ENCODE data around the gene LIMS2.

DNA sequence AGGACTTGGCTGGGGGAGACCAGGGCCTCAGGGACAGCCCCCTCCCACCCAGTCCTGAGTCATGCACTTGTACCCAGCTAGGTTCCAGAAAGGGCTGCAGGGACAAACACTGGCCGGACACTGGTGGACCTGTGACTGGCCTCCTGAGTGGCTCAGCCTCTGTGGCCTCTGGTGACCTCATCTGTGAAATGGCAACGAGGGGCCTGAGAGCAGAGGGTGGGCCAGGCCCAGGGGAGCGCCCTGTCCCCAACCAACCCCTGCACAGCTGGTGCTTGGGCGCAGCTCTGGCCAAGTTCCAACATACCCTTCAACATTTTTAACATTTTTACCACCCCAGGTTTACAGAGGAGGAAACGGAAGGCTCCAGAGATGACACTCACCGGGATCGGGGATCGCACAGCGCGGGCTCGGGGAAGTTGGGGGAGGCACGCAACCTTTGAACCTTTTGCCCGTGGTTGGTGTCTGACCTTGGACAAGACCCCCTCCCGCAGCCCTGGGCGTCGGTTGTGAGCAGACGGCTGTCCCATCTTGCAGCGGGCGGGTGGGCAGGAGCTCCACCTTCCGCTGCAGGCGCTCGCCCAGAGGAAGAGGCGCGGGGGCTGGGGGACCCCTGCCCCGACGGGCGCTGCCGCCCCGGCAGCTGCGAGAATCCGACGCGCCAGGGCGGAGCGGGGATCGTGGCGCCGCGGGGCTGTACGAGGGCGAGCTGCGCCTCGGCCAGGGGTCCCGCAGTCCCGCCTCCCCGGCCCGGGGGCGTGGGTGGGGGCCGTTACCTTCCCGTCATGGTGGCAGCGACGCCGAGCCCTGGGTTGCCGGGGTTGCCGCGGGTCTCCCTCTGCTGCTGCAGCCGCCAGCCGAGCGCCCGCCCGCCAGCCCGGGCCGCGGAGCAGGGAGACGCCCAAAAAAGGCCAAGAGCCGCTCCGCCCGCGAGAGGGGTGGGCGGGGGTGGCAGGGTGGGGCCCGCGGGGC, 805 bp downstream of the LIMS2 start:
- TF ChIP-seq, protein P1, sequence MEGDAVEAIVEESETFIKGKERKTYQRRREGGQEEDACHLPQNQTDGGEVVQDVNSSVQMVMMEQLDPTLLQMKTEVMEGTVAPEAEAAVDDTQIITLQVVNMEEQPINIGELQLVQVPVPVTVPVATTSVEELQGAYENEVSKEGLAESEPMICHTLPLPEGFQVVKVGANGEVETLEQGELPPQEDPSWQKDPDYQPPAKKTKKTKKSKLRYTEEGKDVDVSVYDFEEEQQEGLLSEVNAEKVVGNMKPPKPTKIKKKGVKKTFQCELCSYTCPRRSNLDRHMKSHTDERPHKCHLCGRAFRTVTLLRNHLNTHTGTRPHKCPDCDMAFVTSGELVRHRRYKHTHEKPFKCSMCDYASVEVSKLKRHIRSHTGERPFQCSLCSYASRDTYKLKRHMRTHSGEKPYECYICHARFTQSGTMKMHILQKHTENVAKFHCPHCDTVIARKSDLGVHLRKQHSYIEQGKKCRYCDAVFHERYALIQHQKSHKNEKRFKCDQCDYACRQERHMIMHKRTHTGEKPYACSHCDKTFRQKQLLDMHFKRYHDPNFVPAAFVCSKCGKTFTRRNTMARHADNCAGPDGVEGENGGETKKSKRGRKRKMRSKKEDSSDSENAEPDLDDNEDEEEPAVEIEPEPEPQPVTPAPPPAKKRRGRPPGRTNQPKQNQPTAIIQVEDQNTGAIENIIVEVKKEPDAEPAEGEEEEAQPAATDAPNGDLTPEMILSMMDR (conservative IDR thresholded peaks at IDR 0.05; ENCODE audit: low read depth in 2 of 2): no peak
- TF ChIP-seq ZNF114 (CRISPR knock-in tag; IDR thresholded peaks at IDR 0.05) (no peak), EZH2phosphoT487 (IDR thresholded peaks at IDR 0.05; ENCODE audit: unreplicated experiment) (no peak), EZH2 (IDR thresholded peaks at IDR 0.05; ENCODE audit: low read depth, unreplicated experiment) (peak; percentile 48), CREB1 (CRISPR knock-in tag; IDR thresholded peaks at IDR 0.05; ENCODE audit: low read depth) (0 out of 2 replicates have a peak, but pooled peaks have one; percentile 16), POLR2AphosphoS5 (IDR thresholded peaks at IDR 0.05; ENCODE audit: low read depth) (no peak), JUNB (IDR thresholded peaks at IDR 0.05; ENCODE audit: unreplicated experiment) (no peak), STAT1 (IDR thresholded peaks at IDR 0.05; ENCODE audit: unreplicated experiment) (no peak), NANOG (IDR thresholded peaks at IDR 0.05; ENCODE audit: borderline replicate concordance) (no peak), ZNF331 (CRISPR knock-in tag; IDR thresholded peaks at IDR 0.05; ENCODE audit: low read depth) (no peak)
- TF ChIP-seq, protein P2, sequence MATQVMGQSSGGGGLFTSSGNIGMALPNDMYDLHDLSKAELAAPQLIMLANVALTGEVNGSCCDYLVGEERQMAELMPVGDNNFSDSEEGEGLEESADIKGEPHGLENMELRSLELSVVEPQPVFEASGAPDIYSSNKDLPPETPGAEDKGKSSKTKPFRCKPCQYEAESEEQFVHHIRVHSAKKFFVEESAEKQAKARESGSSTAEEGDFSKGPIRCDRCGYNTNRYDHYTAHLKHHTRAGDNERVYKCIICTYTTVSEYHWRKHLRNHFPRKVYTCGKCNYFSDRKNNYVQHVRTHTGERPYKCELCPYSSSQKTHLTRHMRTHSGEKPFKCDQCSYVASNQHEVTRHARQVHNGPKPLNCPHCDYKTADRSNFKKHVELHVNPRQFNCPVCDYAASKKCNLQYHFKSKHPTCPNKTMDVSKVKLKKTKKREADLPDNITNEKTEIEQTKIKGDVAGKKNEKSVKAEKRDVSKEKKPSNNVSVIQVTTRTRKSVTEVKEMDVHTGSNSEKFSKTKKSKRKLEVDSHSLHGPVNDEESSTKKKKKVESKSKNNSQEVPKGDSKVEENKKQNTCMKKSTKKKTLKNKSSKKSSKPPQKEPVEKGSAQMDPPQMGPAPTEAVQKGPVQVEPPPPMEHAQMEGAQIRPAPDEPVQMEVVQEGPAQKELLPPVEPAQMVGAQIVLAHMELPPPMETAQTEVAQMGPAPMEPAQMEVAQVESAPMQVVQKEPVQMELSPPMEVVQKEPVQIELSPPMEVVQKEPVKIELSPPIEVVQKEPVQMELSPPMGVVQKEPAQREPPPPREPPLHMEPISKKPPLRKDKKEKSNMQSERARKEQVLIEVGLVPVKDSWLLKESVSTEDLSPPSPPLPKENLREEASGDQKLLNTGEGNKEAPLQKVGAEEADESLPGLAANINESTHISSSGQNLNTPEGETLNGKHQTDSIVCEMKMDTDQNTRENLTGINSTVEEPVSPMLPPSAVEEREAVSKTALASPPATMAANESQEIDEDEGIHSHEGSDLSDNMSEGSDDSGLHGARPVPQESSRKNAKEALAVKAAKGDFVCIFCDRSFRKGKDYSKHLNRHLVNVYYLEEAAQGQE (IDR thresholded peaks at IDR 0.05; ENCODE audit: unreplicated experiment): no peak
- TF ChIP-seq, protein P3, sequence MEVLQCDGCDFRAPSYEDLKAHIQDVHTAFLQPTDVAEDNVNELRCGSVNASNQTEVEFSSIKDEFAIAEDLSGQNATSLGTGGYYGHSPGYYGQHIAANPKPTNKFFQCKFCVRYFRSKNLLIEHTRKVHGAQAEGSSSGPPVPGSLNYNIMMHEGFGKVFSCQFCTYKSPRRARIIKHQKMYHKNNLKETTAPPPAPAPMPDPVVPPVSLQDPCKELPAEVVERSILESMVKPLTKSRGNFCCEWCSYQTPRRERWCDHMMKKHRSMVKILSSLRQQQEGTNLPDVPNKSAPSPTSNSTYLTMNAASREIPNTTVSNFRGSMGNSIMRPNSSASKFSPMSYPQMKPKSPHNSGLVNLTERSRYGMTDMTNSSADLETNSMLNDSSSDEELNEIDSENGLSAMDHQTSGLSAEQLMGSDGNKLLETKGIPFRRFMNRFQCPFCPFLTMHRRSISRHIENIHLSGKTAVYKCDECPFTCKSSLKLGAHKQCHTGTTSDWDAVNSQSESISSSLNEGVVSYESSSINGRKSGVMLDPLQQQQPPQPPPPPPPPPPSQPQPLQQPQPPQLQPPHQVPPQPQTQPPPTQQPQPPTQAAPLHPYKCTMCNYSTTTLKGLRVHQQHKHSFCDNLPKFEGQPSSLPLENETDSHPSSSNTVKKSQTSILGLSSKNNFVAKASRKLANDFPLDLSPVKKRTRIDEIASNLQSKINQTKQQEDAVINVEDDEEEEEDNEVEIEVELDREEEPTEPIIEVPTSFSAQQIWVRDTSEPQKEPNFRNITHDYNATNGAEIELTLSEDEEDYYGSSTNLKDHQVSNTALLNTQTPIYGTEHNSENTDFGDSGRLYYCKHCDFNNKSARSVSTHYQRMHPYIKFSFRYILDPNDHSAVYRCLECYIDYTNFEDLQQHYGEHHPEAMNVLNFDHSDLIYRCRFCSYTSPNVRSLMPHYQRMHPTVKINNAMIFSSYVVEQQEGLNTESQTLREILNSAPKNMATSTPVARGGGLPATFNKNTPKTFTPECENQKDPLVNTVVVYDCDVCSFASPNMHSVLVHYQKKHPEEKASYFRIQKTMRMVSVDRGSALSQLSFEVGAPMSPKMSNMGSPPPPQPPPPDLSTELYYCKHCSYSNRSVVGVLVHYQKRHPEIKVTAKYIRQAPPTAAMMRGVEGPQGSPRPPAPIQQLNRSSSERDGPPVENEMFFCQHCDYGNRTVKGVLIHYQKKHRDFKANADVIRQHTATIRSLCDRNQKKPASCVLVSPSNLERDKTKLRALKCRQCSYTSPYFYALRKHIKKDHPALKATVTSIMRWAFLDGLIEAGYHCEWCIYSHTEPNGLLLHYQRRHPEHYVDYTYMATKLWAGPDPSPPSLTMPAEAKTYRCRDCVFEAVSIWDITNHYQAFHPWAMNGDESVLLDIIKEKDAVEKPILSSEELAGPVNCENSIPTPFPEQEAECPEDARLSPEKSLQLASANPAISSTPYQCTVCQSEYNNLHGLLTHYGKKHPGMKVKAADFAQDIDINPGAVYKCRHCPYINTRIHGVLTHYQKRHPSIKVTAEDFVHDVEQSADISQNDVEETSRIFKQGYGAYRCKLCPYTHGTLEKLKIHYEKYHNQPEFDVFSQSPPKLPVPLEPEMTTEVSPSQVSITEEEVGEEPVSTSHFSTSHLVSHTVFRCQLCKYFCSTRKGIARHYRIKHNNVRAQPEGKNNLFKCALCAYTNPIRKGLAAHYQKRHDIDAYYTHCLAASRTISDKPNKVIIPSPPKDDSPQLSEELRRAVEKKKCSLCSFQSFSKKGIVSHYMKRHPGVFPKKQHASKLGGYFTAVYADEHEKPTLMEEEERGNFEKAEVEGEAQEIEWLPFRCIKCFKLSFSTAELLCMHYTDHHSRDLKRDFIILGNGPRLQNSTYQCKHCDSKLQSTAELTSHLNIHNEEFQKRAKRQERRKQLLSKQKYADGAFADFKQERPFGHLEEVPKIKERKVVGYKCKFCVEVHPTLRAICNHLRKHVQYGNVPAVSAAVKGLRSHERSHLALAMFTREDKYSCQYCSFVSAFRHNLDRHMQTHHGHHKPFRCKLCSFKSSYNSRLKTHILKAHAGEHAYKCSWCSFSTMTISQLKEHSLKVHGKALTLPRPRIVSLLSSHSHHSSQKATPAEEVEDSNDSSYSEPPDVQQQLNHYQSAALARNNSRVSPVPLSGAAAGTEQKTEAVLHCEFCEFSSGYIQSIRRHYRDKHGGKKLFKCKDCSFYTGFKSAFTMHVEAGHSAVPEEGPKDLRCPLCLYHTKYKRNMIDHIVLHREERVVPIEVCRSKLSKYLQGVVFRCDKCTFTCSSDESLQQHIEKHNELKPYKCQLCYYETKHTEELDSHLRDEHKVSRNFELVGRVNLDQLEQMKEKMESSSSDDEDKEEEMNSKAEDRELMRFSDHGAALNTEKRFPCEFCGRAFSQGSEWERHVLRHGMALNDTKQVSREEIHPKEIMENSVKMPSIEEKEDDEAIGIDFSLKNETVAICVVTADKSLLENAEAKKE (CRISPR knock-in tag; IDR thresholded peaks at IDR 0.05): no peak
- TF ChIP-seq, protein P4, sequence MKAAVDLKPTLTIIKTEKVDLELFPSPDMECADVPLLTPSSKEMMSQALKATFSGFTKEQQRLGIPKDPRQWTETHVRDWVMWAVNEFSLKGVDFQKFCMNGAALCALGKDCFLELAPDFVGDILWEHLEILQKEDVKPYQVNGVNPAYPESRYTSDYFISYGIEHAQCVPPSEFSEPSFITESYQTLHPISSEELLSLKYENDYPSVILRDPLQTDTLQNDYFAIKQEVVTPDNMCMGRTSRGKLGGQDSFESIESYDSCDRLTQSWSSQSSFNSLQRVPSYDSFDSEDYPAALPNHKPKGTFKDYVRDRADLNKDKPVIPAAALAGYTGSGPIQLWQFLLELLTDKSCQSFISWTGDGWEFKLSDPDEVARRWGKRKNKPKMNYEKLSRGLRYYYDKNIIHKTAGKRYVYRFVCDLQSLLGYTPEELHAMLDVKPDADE (IDR thresholded peaks at IDR 0.05): no peak
